ENCODE measurements around the gene FNDC11.
"Not testable (repeated sequence)": the region's sequence is repeated elsewhere in the genome, so short reads cannot be mapped to it uniquely, and the experiment has no call there.

Gene FNDC11

DNA sequence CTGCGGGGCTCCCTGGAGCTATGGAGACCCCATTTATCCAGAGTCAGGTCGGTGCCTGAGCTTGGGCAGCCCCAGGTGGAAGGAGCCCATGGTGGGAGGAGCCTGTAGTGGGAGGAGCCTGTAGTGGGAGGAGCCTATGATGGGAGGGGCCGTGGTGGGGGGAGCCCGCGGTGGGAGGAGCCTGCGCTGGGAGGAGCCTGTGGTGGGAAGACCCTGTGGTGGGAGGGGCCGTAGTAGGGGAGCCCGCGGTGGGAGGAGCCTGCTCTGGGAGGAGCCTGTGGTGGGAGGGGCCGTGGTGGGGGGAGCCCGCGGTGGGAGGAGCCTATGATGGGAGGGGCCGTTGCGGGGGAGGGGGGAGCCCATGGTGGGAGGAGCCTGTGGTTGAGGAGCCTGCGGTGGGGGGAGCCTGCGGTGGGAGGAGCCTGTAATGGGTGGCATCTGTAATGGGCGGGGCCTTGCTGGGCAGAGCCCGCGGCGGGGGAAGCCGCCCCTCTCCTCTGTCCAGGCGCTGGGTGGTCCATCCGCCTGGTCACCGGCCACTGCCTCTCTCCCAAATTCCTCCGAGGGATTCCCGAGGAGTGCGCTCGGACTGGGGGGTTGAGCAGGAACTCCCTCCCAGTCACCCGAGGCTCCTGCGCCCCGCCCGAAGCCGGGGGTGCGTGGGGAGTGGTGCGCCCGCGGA, 567 bp upstream of the FNDC11 start:
- DNase-seq (ENCODE audit: low spot score), result peak; percentile 88

- DNase-seq (ENCODE audit: low spot score), result no peak
Measured at GRCh38 chr20:63554361-63555278, 661 bp downstream of the FNDC11 start.

GRCh38 chr20:63555661-63556381, 1.9 kb downstream of the FNDC11 start:
- no peak for DNase-seq (ENCODE audit: low spot score)

DNA sequence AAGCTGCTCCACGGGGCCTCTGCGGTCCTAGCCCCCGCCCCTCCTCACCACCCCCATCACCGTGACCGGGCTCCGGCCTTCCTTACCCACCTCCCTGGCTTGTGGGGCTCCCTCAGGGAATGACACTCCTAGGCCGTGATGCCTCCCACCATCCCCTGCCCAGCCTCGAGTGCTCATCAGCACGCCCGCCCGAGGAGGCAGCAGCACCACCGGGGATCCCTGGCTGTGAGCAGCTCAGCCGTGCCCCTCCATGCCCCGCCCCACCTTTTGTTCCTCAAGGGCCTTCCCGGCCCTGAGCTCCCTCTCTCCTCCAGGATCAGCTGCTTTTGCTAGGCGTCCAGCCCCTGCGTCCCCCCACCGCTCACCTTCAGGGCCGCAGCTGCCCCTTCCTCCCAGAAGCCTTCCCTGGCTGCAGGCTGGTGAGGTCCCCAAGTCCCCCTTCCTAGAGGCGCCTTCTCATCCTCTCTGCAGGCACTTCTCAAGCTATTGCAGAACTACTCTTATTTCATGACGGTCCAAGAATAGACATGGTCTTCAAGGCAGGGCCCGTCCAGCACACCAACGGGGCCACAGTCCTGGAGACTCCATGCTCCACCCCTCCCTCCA, 3.0 kb downstream of the FNDC11 start:
- no peak for DNase-seq (ENCODE audit: low spot score)

GRCh38 chr20:63557481-63557891, 3.5 kb downstream of the FNDC11 start:
- DNase-seq (ENCODE audit: low spot score), result no peak

- no peak for DNase-seq (ENCODE audit: low spot score)
Measured at GRCh38 chr20:63558804-63559484, 5.0 kb downstream of the FNDC11 start.

GRCh38 chr20:63559485-63560332, 5.8 kb downstream of the FNDC11 start:
- not testable (repeated sequence) for DNase-seq (ENCODE audit: low spot score)

DNA sequence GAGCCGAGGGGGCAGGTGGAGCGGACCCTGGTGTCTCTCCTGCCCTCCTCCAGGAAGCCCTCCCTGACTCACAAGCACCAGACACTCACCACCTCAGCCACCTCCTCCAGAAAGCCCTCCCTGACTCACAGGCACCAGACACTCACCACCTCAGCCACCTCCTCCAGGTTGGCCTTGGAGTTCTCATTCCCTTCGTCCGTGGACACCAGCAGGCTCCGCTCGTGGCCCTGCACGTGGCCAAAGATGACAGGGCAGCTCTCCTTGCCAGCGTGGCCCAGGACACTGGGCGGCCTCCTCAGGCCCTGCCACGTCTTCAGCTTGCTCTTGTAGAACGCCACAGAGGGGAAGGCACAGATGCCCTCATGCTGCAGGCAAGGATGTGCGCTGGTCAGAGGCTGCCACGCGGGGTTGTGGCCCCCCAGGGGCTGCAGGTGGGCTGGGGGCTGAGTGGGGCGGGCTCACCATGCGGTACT, 6.4 kb downstream of the FNDC11 start:
- DNase-seq (ENCODE audit: low spot score), result no peak

- no peak for DNase-seq (ENCODE audit: low spot score)
Measured at GRCh38 chr20:63560856-63561609, 7.1 kb downstream of the FNDC11 start.

- no peak for DNase-seq (ENCODE audit: low spot score)
Measured at GRCh38 chr20:63561624-63562396, 7.9 kb downstream of the FNDC11 start.

DNA sequence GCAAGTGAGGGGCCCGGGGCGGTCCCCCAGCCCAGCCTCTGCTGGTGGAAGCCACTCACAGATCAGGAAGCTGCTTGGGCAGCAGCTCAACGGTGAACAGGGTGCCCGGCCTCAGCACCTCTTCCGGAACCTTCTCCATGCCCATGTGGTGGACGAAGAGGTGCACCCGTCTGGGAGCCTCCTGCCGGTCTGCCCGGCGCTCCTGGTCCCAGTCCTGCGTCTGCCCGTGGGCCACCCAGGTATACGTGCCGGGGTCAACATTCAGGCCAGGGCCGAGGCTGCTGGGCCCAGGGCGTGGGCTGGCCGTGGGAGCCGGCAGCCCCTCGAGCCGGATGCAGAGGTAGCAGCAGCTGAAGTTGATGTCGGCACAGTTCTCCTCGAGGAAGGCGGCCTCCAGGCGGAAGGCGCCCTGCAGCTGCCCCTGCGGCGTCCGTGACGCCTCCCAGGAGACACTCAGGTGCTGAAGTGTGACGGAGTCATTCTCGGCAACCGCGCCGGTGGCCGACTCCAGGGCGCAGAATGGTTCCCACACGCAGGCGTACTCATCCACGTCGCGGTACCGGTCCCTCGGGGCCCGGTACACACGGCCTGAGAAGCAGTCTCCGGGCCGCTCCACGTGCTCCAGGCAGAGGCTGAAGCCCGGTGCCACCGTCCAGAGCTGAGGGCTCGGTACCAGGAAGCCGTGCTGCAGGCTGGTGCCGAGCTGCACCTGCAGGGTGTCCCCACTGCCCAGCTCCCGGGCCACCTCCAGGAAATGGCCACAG, 8.7 kb downstream of the FNDC11 start:
- DNase-seq (ENCODE audit: low spot score), result no peak

DNA sequence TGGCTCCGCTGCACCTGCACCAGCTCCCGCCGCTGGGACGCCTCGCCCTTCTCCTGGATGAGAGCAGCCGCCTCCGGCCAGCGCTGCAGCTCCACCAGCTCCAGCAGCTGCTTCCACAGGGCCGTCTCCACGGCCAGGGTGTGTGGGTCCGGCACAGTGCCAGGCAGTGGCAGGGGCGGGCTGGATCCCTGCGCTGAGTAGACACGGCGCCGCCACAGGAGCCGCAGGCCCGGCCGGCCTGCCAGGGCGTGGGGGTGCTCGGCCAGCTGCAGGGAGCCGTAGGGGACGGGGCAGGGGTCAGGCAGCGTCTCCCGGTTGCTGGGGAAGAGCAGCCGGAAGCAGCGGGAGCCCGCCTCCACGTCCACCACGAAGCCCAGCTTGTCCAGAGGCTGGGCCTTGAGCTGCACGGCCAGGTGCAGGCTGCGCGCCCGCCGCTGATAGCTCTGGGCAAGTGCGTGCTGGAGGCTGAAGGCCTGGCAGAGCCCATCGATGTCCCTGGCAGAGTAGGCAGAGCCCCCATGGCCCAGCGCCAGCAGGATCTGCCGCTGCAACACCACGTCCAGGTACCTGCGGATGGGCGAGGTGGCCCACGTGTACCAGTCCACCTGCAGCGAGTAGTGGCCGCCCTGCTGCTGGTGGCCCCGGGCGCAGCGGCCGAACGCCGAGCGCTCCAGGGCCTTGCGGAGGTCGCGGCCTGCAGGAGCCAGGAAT, 9.4 kb downstream of the FNDC11 start:
- no peak for DNase-seq (ENCODE audit: low spot score)

GRCh38 chr20:63564036-63564810, 10.3 kb downstream of the FNDC11 start:
- no peak for DNase-seq (ENCODE audit: low spot score)

GRCh38 chr20:63565021-63565698, 11.2 kb downstream of the FNDC11 start:
- DNase-seq (ENCODE audit: low spot score), result no peak

- no peak for DNase-seq (ENCODE audit: low spot score)
Measured at GRCh38 chr20:63565699-63566335, 11.9 kb downstream of the FNDC11 start.

Data from D341Med (cell line).